GM12874 (cell line): ENCODE measurements around the gene MAGI1.

Experiments
- TF ChIP-seq, protein P1 (sequence below): IDR thresholded peaks from 2 replicates; pipeline ENCODE4 v1.5.1; 2011; ENCODE audit warnings: low read depth, mild to moderate bottlenecking, control low read depth, low read length, moderate library complexity; ENCODE audit not compliant: insufficient read depth

The MAGI1 gene

DNA sequence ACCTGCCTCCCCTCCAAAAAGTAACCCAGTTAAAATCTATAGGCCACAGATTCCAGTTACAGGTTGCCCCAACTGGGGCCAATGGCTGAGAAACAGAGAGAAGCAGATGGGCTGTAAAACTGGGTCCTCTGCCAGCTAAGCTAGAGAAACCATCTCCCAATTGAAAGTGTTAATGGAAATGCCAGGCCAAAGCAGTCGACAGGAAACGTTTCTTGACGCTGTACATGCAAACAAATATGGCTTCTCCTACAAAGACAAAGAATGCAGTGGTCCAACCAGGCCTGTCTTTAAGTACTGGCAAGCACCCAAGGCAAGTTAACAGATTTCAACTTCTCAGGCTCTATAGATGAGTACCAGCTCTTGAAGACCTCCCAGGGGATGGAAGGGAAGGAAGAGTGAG is 71.3 kb downstream of the MAGI1 start:
- TF ChIP-seq, protein P1, sequence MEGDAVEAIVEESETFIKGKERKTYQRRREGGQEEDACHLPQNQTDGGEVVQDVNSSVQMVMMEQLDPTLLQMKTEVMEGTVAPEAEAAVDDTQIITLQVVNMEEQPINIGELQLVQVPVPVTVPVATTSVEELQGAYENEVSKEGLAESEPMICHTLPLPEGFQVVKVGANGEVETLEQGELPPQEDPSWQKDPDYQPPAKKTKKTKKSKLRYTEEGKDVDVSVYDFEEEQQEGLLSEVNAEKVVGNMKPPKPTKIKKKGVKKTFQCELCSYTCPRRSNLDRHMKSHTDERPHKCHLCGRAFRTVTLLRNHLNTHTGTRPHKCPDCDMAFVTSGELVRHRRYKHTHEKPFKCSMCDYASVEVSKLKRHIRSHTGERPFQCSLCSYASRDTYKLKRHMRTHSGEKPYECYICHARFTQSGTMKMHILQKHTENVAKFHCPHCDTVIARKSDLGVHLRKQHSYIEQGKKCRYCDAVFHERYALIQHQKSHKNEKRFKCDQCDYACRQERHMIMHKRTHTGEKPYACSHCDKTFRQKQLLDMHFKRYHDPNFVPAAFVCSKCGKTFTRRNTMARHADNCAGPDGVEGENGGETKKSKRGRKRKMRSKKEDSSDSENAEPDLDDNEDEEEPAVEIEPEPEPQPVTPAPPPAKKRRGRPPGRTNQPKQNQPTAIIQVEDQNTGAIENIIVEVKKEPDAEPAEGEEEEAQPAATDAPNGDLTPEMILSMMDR: no peak

DNA sequence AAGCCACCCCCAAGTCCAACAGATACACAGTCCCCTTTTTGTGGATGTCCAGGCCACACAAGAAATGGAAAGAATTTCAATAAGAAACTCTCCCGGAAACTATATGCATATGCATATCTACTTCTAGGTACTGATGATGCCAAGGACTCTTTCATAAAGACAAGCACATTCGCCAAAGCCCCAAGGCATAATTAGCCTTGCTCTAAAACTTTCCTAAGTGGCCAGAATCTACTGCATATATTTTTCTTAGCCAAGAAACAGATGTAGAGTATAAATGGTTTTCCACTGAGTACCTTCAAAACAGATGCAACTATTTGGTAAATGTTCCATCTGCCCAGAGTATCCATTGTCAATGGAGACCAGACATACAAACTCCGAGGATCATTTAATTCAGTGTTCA is 73.9 kb downstream of the MAGI1 start:
- TF ChIP-seq, protein P1: no peak

DNA sequence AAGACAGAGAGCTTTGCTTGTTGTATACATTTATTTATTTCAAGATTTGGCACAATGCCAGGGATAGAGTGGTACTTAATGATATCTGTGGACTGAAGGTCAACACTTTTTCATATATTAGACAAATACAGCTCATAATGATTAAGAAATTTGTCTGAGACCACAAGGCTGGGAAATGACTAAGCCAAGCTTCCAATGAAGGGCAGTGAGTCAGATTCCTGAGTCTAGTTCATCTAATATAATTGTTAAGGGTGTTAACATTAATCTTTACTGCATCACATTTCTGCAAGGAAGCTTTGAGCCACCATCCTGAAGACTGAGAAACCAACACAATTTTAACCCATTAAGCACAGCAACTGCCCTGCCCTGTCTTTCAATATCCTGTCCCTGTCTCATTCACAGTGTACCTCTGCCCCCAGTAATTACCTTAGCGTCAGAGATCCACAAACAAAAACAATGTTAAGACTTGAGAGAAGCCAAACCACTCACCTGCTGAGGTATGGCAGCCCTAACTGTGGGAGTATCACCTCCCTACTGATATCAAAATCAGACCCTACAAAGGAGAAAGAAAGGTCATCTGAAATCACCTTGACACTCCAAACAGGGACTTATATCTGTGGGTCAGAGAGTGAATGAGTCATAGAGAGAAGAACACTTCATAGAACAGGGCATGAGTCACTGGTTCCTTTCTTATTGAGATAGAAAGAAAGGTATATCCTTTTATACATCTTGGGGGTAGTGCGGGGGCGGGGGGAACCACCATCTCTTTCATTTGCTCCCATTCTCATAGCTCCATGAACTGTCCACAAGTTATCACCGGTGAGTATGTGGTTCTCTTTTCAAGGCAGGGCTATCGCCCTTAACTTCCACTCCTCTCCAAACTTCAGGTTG is 74.7 kb downstream of the MAGI1 start:
- TF ChIP-seq, protein P1: no peak

DNA sequence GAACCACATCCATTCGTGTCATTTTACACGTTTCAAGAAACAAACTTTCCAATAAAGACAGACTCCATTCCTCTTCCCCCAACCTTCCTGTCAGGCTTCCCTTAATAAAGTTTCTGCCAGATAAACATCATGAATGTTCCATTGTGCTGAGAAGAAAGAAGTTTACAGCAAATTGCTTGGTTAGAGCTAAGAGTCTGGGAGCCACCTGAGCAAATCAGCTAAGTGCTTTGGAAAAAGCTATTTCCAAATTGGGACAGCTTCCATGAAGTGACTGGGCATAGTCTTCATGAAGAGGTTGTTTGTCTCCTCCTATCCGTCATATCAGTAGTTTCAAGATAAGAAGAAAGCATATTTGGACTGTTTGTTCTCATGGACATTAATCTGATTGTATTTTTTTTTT is 77.0 kb downstream of the MAGI1 start:
- TF ChIP-seq, protein P1: no peak

DNA sequence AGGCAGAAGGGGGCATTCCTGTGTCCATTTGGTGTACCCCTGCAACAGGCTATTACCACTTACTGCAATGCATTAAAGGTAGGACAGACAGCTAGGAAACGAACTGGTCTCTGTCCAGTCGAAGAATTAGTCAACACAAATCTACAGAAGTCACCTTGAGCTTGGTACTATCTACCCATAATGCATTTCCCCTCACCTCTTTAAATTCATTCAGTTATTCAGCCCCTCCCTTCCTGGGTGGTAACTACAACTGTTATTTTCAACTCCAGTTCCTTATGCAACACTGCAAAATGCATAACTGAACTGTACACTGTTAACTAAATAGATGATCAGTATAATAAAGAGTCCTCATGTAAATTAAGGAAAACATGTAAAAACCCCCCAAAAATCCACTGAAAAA is 77.6 kb downstream of the MAGI1 start:
- TF ChIP-seq, protein P1: no peak

DNA sequence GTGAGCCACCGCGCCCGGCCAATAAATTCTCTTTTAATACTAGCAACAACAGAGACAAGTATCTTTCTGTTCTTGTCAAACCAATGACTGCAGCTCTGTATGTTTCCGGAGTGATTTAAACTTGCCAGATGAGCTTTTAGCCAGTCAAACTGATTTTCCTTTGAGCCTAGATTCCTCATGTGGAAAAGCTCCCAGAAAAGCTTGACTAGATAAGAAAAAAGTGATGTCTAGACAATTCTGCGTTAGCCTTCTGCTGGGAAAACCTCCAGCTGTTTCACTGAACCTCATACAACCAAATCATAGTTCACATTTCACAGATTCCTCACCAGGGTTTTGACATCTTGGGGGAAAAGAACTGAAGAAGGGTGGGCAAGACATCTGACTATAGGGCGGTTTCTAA is 78.6 kb downstream of the MAGI1 start:
- TF ChIP-seq, protein P1: no peak

DNA sequence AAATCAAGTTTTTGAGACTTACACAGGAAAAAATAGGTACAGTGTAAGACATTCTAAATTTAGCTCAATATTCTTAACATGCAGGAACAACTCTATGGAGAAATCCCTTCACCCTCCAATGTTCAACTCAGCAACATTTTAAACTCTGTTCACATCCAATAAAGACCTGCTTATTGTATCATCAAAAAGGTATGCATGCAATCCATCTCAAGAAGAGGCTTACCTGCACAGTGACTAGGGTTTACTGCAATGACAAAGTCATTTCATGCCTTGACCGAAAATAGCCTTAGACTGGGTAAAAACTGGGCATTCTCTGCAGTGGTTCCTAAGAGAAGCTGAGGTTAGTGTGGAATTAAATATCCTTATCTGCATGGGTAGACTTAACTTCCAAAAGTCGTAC is 80.5 kb downstream of the MAGI1 start:
- TF ChIP-seq, protein P1: no peak
